ENCODE data around the gene CTSF.
"Not testable (repeated sequence)": the region's sequence is repeated elsewhere in the genome, so short reads cannot be mapped to it uniquely, and the experiment has no call there.

Gene CTSF

DNA sequence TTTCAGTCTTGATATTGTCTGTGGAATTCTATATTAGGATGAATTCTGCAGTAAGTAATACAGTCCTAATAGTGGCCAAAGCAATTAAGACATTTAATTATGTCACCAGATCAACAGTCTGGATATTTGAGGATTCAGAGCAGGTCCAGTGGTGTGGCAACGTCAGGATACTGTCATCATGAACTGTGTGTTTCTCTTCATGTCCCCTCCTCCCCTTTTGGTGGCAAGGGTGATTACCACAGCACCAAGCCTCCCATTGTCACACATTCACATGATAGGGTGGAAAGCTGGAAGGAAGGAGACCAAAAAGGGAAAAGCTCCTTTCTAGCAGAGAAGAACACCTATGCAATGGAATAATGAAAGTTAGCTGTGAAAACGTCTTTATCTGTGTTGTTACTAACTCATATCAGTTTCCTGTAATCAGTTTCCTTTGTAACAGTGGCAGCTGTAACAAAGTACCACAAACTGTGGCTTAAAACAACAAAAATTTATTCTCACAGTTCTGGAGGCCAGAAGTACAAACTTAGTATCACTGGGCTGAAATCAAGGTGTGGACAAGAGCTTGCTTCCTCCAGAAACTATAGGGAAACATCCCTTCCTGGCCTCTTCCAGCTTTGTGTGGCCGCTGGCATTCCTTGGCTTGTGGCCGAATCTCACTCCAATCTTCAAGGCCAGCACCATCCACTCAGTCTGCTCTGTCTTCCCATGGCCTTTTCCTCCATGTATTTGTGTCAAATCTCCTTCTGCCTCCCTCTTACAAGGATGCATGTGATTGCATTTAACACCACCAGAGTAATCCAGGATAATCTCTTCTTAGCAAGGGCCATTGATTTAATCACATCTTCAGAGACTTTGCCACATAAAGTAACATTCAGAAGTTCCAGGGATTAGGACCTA lies 41.6 kb upstream of the CTSF start:
- ChIA-PET CTCF (no interaction called here), POLR2A (no interaction called here)
- DNase-seq (ENCODE audit: extremely low spot score): no peak
- TF ChIP-seq SP1 (IDR thresholded peaks at IDR 0.05) (no peak), FOXA1 (IDR thresholded peaks at IDR 0.05) (no peak), FOXK2 (IDR thresholded peaks at IDR 0.05) (no peak)

DNA sequence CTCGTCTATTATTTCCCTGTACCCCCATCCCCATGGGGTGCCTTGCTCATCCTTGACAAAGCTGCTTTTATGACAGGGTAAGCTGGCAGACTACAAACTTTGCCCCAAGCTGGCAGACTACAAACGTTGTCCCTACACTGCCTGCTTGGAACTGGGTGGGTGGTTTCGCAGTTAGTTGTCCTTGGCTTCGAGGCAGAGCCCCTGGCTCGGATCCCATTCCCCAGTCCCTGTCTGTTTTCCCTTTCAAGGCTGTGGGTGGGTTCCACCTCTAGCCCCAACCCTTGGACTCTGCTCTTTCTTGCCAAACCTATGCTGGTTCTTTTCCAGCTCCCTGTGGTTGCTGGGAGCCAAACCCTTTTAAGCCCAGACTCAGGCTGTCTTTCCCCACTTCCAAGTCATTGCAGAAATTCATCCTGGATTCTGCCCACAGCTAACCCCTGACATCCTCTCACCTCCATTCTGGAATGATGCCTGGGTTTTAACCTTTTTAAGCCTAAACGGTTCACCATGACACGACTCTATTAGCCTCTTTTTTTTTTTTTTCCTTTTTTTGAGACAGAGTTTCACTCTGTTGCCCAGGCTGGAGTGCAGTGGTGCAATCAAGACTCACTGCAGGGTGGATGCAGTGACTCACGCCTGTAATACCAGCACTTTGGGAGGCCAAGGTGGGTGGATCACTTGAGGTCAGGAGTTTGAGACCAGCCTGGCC lies 38.9 kb upstream of the CTSF start:
- ChIA-PET CTCF (interaction anchor here (0.7 kb wide), 1 partner anchor 8 kb away, joined by 5 read pairs; no protein-coding TSS in a partner anchor), POLR2A (interaction anchor here (1.1 to 3.6 kb wide), 3 partner anchors 10 to 31 kb away, joined by 4 to 23 read pairs (median 8); partner anchors contain the start of genes CCDC87, RBM14 and RBM4)
- DNase-seq (ENCODE audit: extremely low spot score): no peak
- TF ChIP-seq NFRKB (IDR thresholded peaks at IDR 0.05) (no peak), ELF4 (IDR thresholded peaks at IDR 0.05) (no peak), LEF1 (IDR thresholded peaks at IDR 0.05; ENCODE audit: borderline replicate concordance) (no peak), ARNT (IDR thresholded peaks at IDR 0.05) (no peak), TARDBP (IDR thresholded peaks at IDR 0.05) (no peak), SP1 (IDR thresholded peaks at IDR 0.05) (no peak), CTBP1 (IDR thresholded peaks at IDR 0.05; ENCODE audit: borderline replicate concordance) (no peak), L3MBTL2 (conservative IDR thresholded peaks at IDR 0.05) (no peak), FOXK2 (IDR thresholded peaks at IDR 0.05) (no peak), HDGF (IDR thresholded peaks at IDR 0.05; ENCODE audit: borderline replicate concordance) (no peak), BHLHE40 (IDR thresholded peaks at IDR 0.05; ENCODE audit: borderline replicate concordance) (no peak), FOXA1 (IDR thresholded peaks at IDR 0.05) (no peak), SUZ12 (IDR thresholded peaks at IDR 0.05) (no peak), FOXM1 (IDR thresholded peaks at IDR 0.05; ENCODE audit: borderline replicate concordance) (no peak), ZNF384 (IDR thresholded peaks at IDR 0.05) (no peak)
- TF ChIP-seq, protein P1, sequence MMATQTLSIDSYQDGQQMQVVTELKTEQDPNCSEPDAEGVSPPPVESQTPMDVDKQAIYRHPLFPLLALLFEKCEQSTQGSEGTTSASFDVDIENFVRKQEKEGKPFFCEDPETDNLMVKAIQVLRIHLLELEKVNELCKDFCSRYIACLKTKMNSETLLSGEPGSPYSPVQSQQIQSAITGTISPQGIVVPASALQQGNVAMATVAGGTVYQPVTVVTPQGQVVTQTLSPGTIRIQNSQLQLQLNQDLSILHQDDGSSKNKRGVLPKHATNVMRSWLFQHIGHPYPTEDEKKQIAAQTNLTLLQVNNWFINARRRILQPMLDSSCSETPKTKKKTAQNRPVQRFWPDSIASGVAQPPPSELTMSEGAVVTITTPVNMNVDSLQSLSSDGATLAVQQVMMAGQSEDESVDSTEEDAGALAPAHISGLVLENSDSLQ (IDR thresholded peaks at IDR 0.05): no peak

DNA sequence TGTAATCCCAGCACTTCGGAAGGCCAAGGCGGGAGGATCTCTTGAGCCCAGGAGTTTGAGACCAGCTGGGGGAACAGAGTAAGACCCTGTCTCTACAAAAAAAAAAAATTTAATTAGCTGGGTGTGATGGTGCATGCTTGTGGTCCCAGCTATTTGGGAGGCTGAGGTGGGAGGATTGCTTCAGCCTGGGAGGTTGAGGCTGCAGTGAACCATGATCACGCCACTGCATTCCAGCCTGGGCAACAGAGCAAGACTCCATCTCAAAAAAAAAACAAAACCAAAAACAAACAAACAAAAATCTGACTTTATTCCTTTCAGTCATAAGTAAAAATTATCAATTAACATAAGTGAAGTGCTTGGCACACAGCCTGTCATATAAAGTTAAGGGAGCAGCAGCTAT lies 38.2 kb upstream of the CTSF start:
- POLR2A ChIA-PET: interaction anchor here (1.1 to 3.6 kb wide), 3 partner anchors 10 to 31 kb away, joined by 4 to 23 read pairs (median 8); partner anchors contain the start of genes CCDC87, RBM14 and RBM4
- not testable (repeated sequence) for DNase-seq (ENCODE audit: extremely low spot score)
- CTCF ChIA-PET: interaction anchor here (0.7 to 0.9 kb wide), 2 partner anchors 8 to 17 kb away, joined by 3 to 5 read pairs; no protein-coding TSS in a partner anchor

DNA sequence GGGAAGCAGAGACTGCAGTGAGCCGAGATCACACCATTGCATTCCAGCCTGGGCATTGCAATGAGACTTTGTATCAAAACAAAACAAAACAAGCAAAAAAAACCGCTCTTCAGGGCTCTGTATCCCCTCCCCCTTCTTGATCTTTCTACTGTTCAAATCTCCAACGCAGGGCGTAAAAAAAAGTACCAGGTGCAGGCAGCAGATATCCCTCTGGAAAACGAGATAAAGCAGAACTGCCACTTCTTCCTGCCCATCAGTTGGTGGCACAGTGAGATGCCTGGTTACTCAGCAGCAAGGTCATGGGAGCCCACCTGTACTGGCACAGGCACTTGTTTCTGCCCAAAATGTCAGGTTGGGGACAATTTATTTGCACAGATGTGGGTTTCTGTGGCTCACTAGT lies 35.7 kb upstream of the CTSF start:
- POLR2A ChIA-PET: interaction anchor here (3.6 kb wide), 1 partner anchor 13 kb away, joined by 23 read pairs; the partner anchor contains the start of gene RBM14
- TF ChIP-seq ARNT (IDR thresholded peaks at IDR 0.05): no peak
- TF ChIP-seq FOXA1 (IDR thresholded peaks at IDR 0.05): no peak
- no peak for TF ChIP-seq LEF1 (IDR thresholded peaks at IDR 0.05; ENCODE audit: borderline replicate concordance)
- TF ChIP-seq FOXM1 (IDR thresholded peaks at IDR 0.05; ENCODE audit: borderline replicate concordance): no peak
- no peak for TF ChIP-seq SP1 (IDR thresholded peaks at IDR 0.05)
- TF ChIP-seq L3MBTL2 (conservative IDR thresholded peaks at IDR 0.05): no peak
- no peak for TF ChIP-seq SUZ12 (IDR thresholded peaks at IDR 0.05)
- CTCF ChIA-PET: no interaction called here
- no peak for DNase-seq (ENCODE audit: extremely low spot score)

DNA sequence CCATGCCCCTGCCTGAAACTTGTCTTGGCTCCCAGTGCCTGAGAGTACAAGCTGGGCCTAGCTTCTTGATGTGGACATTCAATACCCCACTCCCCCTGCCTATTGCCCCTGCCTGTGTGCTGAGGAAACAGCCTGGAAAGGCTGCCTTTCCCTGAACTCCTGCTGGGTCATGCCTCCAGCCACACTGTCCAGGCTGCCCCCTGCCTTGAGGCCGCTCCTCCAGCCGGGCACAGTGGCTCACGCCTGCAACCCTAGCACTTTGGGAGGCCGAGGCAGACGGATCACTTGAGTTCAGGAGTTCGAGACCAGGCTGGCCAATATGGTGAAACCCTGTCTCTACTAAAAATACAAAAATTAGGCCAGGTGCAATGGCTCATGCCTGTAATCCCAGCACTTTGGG lies 34.7 kb upstream of the CTSF start:
- POLR2A ChIA-PET: interaction anchor here (1.4 kb wide), 2 partner anchors 10 to 14 kb away, joined by 3 to 5 read pairs; partner anchors contain the start of genes CCDC87 and RBM14
- no peak for TF ChIP-seq LEF1 (IDR thresholded peaks at IDR 0.05; ENCODE audit: borderline replicate concordance)
- no peak for TF ChIP-seq L3MBTL2 (conservative IDR thresholded peaks at IDR 0.05)
- TF ChIP-seq CTBP1 (IDR thresholded peaks at IDR 0.05; ENCODE audit: borderline replicate concordance): no peak
- TF ChIP-seq, protein P1 (IDR thresholded peaks at IDR 0.05): no peak
- TF ChIP-seq FOXA1 (IDR thresholded peaks at IDR 0.05): no peak
- no peak for TF ChIP-seq NFRKB (IDR thresholded peaks at IDR 0.05)
- TF ChIP-seq TARDBP (IDR thresholded peaks at IDR 0.05): no peak
- no peak for TF ChIP-seq SUZ12 (IDR thresholded peaks at IDR 0.05)
- TF ChIP-seq ARNT (IDR thresholded peaks at IDR 0.05): no peak
- no peak for TF ChIP-seq ZNF384 (IDR thresholded peaks at IDR 0.05)
- TF ChIP-seq HDGF (IDR thresholded peaks at IDR 0.05; ENCODE audit: borderline replicate concordance): no peak
- CTCF ChIA-PET: no interaction called here
- no peak for DNase-seq (ENCODE audit: extremely low spot score)

DNA sequence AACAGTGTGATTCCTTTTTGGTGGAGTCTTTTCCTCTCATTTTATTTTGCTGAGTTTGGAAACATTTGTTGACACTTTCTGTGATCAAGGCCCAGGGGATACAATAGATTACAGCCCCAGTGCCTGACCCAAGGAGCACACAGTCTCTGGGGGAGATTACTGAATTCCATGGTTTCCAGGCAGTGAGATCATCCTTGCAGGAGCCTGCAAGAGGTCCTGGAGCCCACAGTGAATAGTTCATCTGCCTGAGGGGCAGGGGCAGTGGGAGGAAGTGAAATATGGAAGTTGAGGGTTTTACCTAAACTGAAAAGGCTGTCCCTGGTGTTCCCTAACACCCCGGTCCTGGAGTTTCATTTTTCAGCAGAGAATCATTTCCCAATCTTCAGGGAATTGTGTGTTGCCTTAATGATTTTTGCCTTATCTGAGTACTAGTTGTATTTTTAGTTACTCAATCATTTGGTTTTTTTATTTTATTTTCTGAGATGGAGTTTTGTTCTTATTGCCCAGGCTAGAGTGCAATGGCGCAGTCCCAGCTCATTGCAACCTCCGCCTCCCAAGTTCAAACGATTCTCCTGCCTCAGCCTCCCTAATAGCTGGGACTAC lies 32.3 kb upstream of the CTSF start:
- no peak for TF ChIP-seq CTBP1 (IDR thresholded peaks at IDR 0.05; ENCODE audit: borderline replicate concordance)
- TF ChIP-seq SUZ12 (IDR thresholded peaks at IDR 0.05): no peak
- no peak for TF ChIP-seq ELF4 (IDR thresholded peaks at IDR 0.05)
- TF ChIP-seq, protein P1 (IDR thresholded peaks at IDR 0.05): no peak
- no peak for TF ChIP-seq BHLHE40 (IDR thresholded peaks at IDR 0.05; ENCODE audit: borderline replicate concordance)
- no peak for TF ChIP-seq ZNF384 (IDR thresholded peaks at IDR 0.05)
- no peak for TF ChIP-seq ARNT (IDR thresholded peaks at IDR 0.05)
- no peak for TF ChIP-seq SP1 (IDR thresholded peaks at IDR 0.05)
- no peak for DNase-seq (ENCODE audit: extremely low spot score)
- CTCF ChIA-PET: interaction anchor here (0.6 to 0.8 kb wide), 2 partner anchors 8 to 234 kb away, joined by 3 to 4 read pairs; no protein-coding TSS in a partner anchor
- POLR2A ChIA-PET: interaction anchor here (1.4 to 2.4 kb wide), 2 partner anchors 16 to 77 kb away, joined by 3 to 8 read pairs; partner anchors contain the start of genes RBM14 and RBM4B
